ENCODE results near the gene PCOLCE2. TPM values are rescaled to one million over a fixed set of nuclear protein-coding genes. Genes with fewer than 3 reads are reported as not detected.

Gene PCOLCE2
- total and polyA plus RNA-seq, 12 donors: 49.9 to 143 (median 69.6) TPM

DNA sequence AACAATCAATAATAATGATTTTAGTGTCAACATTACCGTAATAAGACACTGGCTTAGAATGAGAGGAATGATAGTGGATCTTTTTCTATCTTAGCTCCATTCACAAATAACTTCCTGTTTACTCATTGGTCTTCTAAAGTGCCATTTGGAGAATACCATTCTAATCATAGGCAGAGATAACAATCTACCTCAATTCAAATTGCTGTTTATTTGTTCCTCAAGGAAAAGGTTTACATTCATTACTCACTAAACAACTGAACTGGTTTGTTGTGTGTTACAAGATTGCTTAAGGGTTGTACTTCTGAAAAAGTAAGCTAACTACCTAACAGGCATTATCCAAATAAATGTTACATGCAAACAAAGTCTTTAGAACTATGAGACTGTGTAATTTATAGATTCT, 8.1 kb upstream of the PCOLCE2 start:
- TF ChIP-seq, protein P1, sequence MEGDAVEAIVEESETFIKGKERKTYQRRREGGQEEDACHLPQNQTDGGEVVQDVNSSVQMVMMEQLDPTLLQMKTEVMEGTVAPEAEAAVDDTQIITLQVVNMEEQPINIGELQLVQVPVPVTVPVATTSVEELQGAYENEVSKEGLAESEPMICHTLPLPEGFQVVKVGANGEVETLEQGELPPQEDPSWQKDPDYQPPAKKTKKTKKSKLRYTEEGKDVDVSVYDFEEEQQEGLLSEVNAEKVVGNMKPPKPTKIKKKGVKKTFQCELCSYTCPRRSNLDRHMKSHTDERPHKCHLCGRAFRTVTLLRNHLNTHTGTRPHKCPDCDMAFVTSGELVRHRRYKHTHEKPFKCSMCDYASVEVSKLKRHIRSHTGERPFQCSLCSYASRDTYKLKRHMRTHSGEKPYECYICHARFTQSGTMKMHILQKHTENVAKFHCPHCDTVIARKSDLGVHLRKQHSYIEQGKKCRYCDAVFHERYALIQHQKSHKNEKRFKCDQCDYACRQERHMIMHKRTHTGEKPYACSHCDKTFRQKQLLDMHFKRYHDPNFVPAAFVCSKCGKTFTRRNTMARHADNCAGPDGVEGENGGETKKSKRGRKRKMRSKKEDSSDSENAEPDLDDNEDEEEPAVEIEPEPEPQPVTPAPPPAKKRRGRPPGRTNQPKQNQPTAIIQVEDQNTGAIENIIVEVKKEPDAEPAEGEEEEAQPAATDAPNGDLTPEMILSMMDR (IDR thresholded peaks at IDR 0.05): no peak
- ATAC-seq (no peak), DNase-seq (no peak)
- H3K36me3 ChIP-seq: no peaks in the 10 kb centered on the region
- H3K4me1 ChIP-seq: peaks cover 0 to 11% (median 0%) of the 10 kb centered on the region in 9 donors
- no peak overlapping the region for H3K4me3 ChIP-seq
- WGBS, 2 donors: 77 to 82% methylated on average over 1 of the region's 1 CpG
- no peaks in the 10 kb centered on the region for H3K27me3 ChIP-seq
- intact Hi-C loops (cut with DNase I): no loop called here
- H3K9me3 ChIP-seq: no peaks in the 10 kb centered on the region
- H3K27ac ChIP-seq: no peak overlapping the region

DNA sequence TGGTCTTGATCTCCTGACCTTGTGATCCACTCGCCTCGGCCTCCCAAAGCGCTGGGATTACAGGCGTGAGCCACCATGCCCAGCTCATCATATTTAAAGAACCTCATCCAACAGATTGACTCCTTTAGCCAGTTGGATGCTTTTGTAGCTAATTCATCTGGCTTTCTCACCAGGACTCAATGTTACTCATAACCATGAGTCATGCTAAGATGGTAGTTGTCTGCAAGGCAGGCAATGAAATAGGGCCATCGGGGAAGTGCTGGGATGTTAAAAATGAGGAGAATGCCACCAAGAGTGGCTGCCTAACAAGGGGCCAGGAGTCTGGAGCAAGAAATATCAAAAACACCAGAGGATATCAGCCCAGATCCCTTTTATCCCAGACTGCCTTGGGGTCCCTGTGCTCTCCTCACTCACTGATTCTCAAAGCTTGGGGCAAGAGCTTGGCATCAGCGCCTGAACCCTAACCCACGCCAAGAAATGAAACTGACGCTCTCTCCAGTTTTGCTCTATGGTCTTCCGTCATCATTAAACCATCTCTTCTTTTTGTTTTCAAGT, 7.4 kb upstream of the PCOLCE2 start:
- TF ChIP-seq, protein P1 (IDR thresholded peaks at IDR 0.05): no peak
- Histone ChIP-seq H3K36me3 (no peaks in the 10 kb centered on the region), H3K27me3 (no peaks in the 10 kb centered on the region), H3K4me3 (no peak overlapping the region), H3K27ac (no peak overlapping the region), H3K9me3 (no peaks in the 10 kb centered on the region), H3K4me1 (peaks cover 0 to 11% (median 0%) of the 10 kb centered on the region in 9 donors)
- DNase-seq (no peak), ATAC-seq (peak in 1 of 8 donors; percentile 27)
- 96% methylated on average over 9 of the region's 9 CpGs for WGBS, 2 donors
- intact Hi-C loops (cut with DNase I): no loop called here

DNA sequence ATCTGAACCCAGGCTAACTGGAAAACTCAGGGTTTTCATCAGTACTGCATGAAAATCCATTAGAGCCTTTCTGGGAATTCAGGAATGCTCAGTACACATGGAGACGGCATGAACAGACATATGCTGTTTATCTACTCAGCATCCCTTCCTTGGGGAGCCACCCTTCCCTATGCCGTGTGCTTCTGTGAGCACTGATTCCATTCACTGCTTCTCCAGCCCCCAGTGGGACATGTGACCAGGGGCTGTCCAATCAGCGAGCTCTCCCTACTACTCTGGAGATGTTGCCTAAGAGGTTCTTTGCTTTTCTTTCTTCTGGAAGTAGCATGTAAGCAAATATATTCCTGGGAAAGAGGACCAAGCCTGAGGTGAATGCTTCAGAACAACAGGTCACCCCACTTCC, 5.6 kb upstream of the PCOLCE2 start:
- intact Hi-C loops (cut with DNase I): no loop called here
- TF ChIP-seq, protein P1 (IDR thresholded peaks at IDR 0.05): no peak
- no peaks in the 10 kb centered on the region for H3K9me3 ChIP-seq
- H3K4me3 ChIP-seq: no peak overlapping the region
- H3K27me3 ChIP-seq: peaks cover 0 to 17% (median 0%) of the 10 kb centered on the region in 7 donors
- H3K4me1 ChIP-seq: peaks cover 0 to 11% (median 1%) of the 10 kb centered on the region in 9 donors
- 68% methylated on average over 3 of the region's 3 CpGs for WGBS, 2 donors
- H3K36me3 ChIP-seq: no peaks in the 10 kb centered on the region
- no peak for DNase-seq
- no peak overlapping the region for H3K27ac ChIP-seq
- no peak for ATAC-seq

DNA sequence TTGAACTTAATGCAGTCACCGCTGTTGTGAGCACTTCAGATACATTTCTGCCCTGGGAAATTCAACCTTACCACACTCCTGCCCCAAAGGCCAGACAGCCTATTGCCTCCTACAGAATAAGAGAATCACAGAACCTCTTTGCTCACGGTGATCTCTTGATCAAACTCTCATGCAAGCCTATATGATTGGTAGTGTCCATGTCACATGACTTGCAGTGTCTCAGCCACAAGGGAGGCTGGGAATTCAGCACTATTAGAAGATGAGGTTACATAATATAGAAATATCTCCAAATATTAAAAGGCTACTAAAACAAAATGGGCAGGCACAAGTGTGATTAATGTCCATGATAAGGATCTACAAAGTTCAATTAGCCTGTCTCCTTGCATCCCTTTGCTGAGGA, 3.8 kb upstream of the PCOLCE2 start:
- TF ChIP-seq, protein P1 (IDR thresholded peaks at IDR 0.05): no peak
- intact Hi-C loops (cut with DNase I): no loop called here
- H3K4me3 ChIP-seq: no peak overlapping the region
- no peaks in the 10 kb centered on the region for H3K36me3 ChIP-seq
- WGBS, 2 donors: 85 to 88% methylated on average over 2 of the region's 2 CpGs
- H3K27me3 ChIP-seq: peaks cover 0 to 35% (median 5%) of the 10 kb centered on the region in 7 donors
- no peaks in the 10 kb centered on the region for H3K9me3 ChIP-seq
- no peak for ATAC-seq
- H3K27ac ChIP-seq: no peak overlapping the region
- DNase-seq: no peak
- H3K4me1 ChIP-seq: peaks cover 0 to 20% (median 10%) of the 10 kb centered on the region in 9 donors

Measured in heart right ventricle (tissue), 16 donors.